Keratinocyte (primary cell): Measurements from ENCODE around the gene SCAANT1. TPM values are rescaled to one million over a fixed set of nuclear protein-coding genes. Genes with fewer than 3 reads are reported as not detected.

Source experiments
- DNase-seq: peaks from one replicate; pipeline ENCODE4 v3.0.0-alpha.2; 2011; ENCODE audit warnings: low read depth, missing footprints, low spot score
- FAIRE-seq: peaks from 2 replicates; lab custom pipeline; 2011; peaks lifted over from hg19 to GRCh38; lab: Jason Lieb, UNC
- H2AFZ ChIP-seq: 2 replicates; pipeline ENCODE4 v1.6.0; 2012; ENCODE audit warnings: low read length, control low read depth, inconsistent platforms; ENCODE audit not compliant: control insufficient read depth
- H3K27ac ChIP-seq: 2 replicates; pipeline ENCODE4 v1.5.1; 2011; ENCODE audit warnings: low read length; ENCODE audit not compliant: control insufficient read depth, insufficient read depth
- H3K27me3 ChIP-seq: 3 replicates; pipeline ENCODE4 v1.6.0; 2011; ENCODE audit warnings: low read length; ENCODE audit not compliant: control insufficient read depth, insufficient read depth; ENCODE audit errors: extremely low read depth
- H3K36me3 ChIP-seq, 2 experiments: 2 replicates in 1 of 2; 3 replicates in 1 of 2; pipeline ENCODE4 v1.5.1; 2011; ENCODE audit warnings: low read length in 2 of 2, mild to moderate bottlenecking in 1 of 2; ENCODE audit not compliant: control insufficient read depth in 2 of 2, insufficient read depth in 2 of 2; ENCODE audit errors: extremely low read depth in 1 of 2
- H3K4me1 ChIP-seq: 3 replicates; pipeline ENCODE4 v1.5.1; 2011; ENCODE audit warnings: low read length; ENCODE audit not compliant: control insufficient read depth, insufficient read depth; ENCODE audit errors: extremely low read depth
- H3K4me2 ChIP-seq: 3 replicates; pipeline ENCODE4 v1.6.0; 2011; ENCODE audit warnings: low read depth, low read length; ENCODE audit not compliant: control insufficient read depth, insufficient read depth; ENCODE audit errors: extremely low read depth
- H3K4me3 ChIP-seq, 3 experiments: fragments of 200-600 bp in 1 of 3; sonication (generic) in 1 of 3; 2 replicates in 2 of 3; 3 replicates in 1 of 3; pipeline ENCODE4 v1.5.1; 2011 to 2016; ENCODE audit warnings: low read length in 3 of 3, mild to moderate bottlenecking in 3 of 3, control low read depth in 2 of 3, inconsistent platforms in 1 of 3, low read depth in 1 of 3, mixed read lengths in 1 of 3, mixed run types in 1 of 3, moderate library complexity in 1 of 3; ENCODE audit not compliant: control insufficient read depth in 2 of 3, insufficient read depth in 2 of 3; ENCODE audit errors: extremely low read depth in 1 of 3
- H3K79me2 ChIP-seq: 2 replicates; pipeline ENCODE4 v1.6.0; 2012; ENCODE audit warnings: low read length; ENCODE audit not compliant: control insufficient read depth, insufficient read depth
- H3K9ac ChIP-seq: 3 replicates; pipeline ENCODE4 v1.6.0; 2011; ENCODE audit warnings: low read length; ENCODE audit not compliant: control insufficient read depth, insufficient read depth; ENCODE audit errors: extremely low read depth
- H3K9me1 ChIP-seq: 3 replicates; pipeline ENCODE4 v1.6.0; 2011; ENCODE audit warnings: low read length; ENCODE audit not compliant: control insufficient read depth, insufficient read depth; ENCODE audit errors: extremely low read depth
- H3K9me3 ChIP-seq: 2 replicates; pipeline ENCODE4 v1.5.1; 2012; ENCODE audit warnings: low read depth, low read length; ENCODE audit not compliant: control insufficient read depth
- H4K20me1 ChIP-seq: 3 replicates; pipeline ENCODE4 v1.6.0; 2011; ENCODE audit warnings: low read length; ENCODE audit not compliant: control insufficient read depth, insufficient read depth; ENCODE audit errors: extremely low read depth
- CTCF ChIP-seq, 3 experiments: IDR thresholded peaks in 1 of 3; conservative IDR thresholded peaks in 1 of 3; optimal IDR thresholded peaks in 1 of 3; 2 replicates in 2 of 3; 3 replicates in 1 of 3; pipeline versions ENCODE3 to v1.5.1; 2011; ENCODE audit warnings: low read length in 3 of 3, mild to moderate bottlenecking in 3 of 3, moderate library complexity in 2 of 3, control low read depth in 1 of 3, inconsistent platforms in 1 of 3; ENCODE audit not compliant: insufficient read depth in 2 of 3; ENCODE audit errors: extremely low read depth in 1 of 3
- EZH2 ChIP-seq: IDR thresholded peaks from one replicate; pipeline ENCODE4 v1.6.1; 2012; ENCODE audit warnings: inconsistent platforms, mild to moderate bottlenecking, low read length, moderate library complexity
- dilution Hi-C: fragments of 300-500 bp; cut with MboI; formaldehyde crosslinking; loops from one replicate; pipeline ENCODE4 v1.7.0; 2020; ENCODE audit warnings: low sequenced_read_pairs; ENCODE audit not compliant: extremely low pct_ligation_motif_present
- polyA plus RNA-seq, 5 experiments: library from polyadenylated mRNA; depleted of rRNA in 3 of 5; stranded (reverse) in 3 of 5; stranded (forward) in 1 of 5; unstranded in 1 of 5; fragments of >200 nt; gene quantifications; 1 replicate in 1 of 5; 2 replicates in 3 of 5; 3 replicates in 1 of 5; pipeline versions ENCODE4 v1.2.1 to v1.2.3, GENCODE V29; 2011 to 2012; ENCODE audit warnings: missing spikeins in 2 of 5, low read depth in 1 of 5, low replicate concordance in 1 of 5

The SCAANT1 gene
- polyA plus RNA-seq, 1 donor (not counting 4 experiments of a cell fraction or from before 2014, with no cell fraction given) = not detected

GRCh38 chr3:63936925-63937324 lies 24.7 kb upstream of the SCAANT1 start:
- no peak overlapping the region for H3K4me2 ChIP-seq
- no peak overlapping the region for H3K4me3 ChIP-seq
- H3K4me1 ChIP-seq = peaks cover 30% of the 10 kb centered on the region

GRCh38 chr3:63934041-63934866 lies 22.1 kb upstream of the SCAANT1 start:
- DNase-seq (no peak), FAIRE-seq (no peak)
- no peaks in the 10 kb centered on the region for H3K27me3 ChIP-seq
- peaks cover 11% of the 10 kb centered on the region for H3K9me1 ChIP-seq
- H2AFZ ChIP-seq = no peak overlapping the region
- no peak overlapping the region for H3K4me2 ChIP-seq
- peaks cover 19% of the 10 kb centered on the region for H3K4me1 ChIP-seq
- H3K9me3 ChIP-seq = no peaks in the 10 kb centered on the region
- peaks cover 15% of the 10 kb centered on the region for H4K20me1 ChIP-seq
- H3K36me3 ChIP-seq = peaks cover 2 to 9% of the 10 kb centered on the region in 2 experiments
- no peak overlapping the region for H3K4me3 ChIP-seq
- H3K9ac ChIP-seq = no peak overlapping the region
- no peak overlapping the region for H3K27ac ChIP-seq
- TF ChIP-seq CTCF (optimal IDR thresholded peaks at IDR 0.05 in 1 of 3, IDR thresholded peaks at IDR 0.05 in 1 of 3, conservative IDR thresholded peaks at IDR 0.05 in 1 of 3; ENCODE audit: extremely low read depth in 1 of 3, insufficient read depth in 2 of 3, low read length in 3 of 3) (no peak), EZH2 (no peak)
- dilution Hi-C loops = no loop called here
- peaks cover 69% of the 10 kb centered on the region for H3K79me2 ChIP-seq

More at GRCh38 chr3:63936925-63937324, 24.7 kb upstream of the SCAANT1 start:
- Histone ChIP-seq H3K27ac (no peak overlapping the region), H3K27me3 (no peaks in the 10 kb centered on the region), H3K9ac (no peak overlapping the region), H3K9me3 (no peaks in the 10 kb centered on the region), H3K79me2 (peaks cover 69% of the 10 kb centered on the region), H3K36me3 (peaks cover 2 to 9% of the 10 kb centered on the region in 2 experiments), H2AFZ (no peak overlapping the region), H4K20me1 (peaks cover 15% of the 10 kb centered on the region), H3K9me1 (peaks cover 11% of the 10 kb centered on the region)
- no peak for FAIRE-seq
- no peak for TF ChIP-seq CTCF (optimal IDR thresholded peaks at IDR 0.05 in 1 of 3, IDR thresholded peaks at IDR 0.05 in 1 of 3, conservative IDR thresholded peaks at IDR 0.05 in 1 of 3; ENCODE audit: extremely low read depth in 1 of 3, insufficient read depth in 2 of 3, low read length in 3 of 3)
- no peak for TF ChIP-seq EZH2
- dilution Hi-C loops = no loop called here
- no peak for DNase-seq
